NCI-H460 (cell line): ENCODE results near the gene FUT8. TPM values are rescaled to one million over a fixed set of nuclear protein-coding genes. Genes with fewer than 3 reads are reported as not detected.
"Not testable (repeated sequence)": the region's sequence is repeated elsewhere in the genome, so short reads cannot be mapped to it uniquely, and the experiment has no call there.

Experiments used
- DNase-seq: peaks from one replicate; pipeline ENCODE4 v3.0.0-alpha.2; 2016; ENCODE audit warnings: low read depth; ENCODE audit errors: extremely low read depth
- total RNA-seq: library from RNA; depleted of rRNA; stranded (reverse); fragments of >200 nt; shearing (Covaris generic); gene quantifications from 2 replicates; pipeline ENCODE4 v1.2.3, GENCODE V29; 2014

Gene FUT8
- total RNA-seq, 1 experiment from 2014 or later = 17.2 TPM

DNA sequence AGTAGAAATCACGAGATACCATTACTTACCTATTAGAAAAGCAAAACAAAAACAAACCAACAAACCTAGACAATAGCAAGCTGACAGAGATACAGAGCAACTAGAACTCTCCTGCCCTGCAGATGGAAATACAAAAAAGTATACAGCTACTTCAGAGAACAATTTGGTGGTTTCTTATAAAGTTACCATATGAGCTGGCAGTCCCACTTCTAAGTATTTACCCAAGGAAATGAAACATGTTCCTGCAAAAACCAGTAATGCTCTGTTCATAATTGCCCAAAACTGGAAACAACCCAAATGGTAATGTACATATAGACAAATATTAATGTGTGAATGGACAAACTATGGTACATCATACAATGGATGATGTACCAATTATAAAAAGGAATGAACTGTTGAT lies 31.7 kb downstream of the FUT8 start:
- DNase-seq = no peak

DNA sequence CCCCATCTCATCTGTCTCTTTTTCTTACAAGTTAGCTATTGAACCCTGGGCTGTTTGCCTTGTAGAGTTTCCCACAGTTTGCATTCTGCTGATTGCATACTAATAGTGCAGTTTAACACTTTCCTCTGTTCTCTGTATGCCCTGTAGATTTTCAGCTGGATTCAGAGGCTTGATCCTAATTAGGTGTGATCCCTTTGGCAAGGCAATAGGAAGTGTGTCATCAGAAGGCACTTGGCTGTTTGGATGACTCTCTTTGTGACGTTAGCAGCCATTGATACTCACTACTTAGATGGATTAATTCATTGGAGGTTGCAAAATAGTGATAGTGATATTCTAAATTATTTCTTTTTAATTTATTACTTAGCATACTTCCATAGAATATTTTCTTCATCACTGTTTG lies 33.6 kb downstream of the FUT8 start:
- no peak for DNase-seq

DNA sequence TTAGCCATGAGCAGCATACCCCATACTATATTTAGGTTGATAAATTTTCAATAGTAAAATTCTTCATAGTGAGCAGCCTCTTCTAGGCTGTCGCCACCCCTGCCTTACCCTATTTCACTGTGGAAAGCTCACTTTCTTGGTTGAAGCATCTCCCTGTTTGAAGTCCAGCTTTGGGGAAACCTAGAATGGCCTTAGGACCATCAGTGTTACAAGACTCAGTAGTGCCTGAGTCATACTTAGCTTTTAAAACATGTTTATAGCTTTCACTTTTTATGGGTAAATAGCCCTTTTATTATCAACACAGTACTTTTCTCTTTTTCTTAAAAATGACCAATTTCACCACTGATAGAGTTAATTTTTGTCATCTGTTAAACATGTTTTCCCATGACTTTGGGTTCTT lies 37.1 kb downstream of the FUT8 start:
- no peak for DNase-seq

DNA sequence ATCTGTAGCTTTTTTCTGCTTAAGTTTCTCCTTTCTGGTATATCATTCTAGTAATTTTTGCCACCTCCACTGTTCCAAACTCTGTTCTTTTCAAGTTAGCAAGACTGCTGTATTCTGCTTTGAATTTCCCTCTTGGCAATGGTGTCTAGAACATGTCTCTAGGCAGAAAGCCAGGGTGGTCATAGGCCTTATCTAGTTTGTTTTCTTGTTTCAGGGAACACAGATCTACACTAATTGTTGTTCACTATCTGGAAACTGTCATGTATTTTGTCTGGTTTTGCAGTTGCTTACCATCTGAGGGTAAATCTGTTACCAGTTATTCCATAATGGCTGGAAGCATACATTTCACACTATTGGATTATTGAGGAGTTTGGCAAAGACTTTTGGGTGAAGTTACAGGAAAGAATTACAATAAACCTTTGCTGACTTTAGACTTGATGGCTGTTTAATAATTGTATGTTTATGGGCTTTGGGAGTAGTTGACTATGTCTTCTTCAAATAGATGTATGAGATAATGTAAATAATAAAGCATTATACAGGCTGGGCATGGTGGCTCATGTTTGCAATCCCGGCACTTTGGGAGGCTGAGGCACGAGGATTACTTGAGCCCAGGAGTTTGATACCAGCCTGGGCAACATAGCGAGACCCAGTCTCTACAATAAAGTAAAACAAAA lies 41.4 kb downstream of the FUT8 start:
- no peak for DNase-seq

DNA sequence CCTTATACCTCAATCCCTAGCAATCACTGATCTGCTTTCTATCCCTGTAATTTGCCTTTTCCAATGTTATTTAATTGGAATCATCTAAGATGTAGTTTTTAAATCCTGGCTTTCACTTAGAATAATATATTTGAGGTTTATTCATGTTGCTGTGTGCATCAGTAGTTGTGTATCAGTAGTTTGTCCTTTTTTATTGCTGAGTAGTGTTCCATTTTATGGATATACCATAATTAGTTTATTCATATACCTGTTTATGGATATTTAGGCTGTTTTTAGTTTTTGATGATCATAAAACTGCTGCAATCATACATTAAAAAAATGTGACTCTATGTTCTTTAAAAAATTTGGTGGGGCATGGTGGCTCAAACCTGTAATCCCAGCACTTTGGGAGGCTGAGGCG lies 43.7 kb downstream of the FUT8 start:
- DNase-seq = no peak

DNA sequence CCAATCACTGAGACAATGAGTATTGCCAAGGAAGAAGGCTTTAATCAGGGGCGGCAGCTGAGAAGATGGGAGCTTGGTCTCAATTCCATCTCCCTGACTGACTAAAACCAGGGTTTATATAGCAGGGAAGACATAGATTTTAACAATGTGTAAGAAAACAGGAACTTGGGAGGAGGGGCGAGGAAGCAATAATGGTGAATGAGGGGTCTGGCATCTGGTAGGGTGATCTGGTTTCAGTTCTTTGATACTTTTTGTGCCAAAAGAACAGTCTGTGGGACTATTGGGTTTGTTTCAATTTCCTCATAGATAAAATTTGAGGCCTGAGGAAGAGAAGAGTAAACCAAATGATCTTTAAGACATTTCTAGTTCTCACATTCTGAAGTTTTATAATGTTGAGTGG lies 49.2 kb downstream of the FUT8 start:
- no peak for DNase-seq

DNA sequence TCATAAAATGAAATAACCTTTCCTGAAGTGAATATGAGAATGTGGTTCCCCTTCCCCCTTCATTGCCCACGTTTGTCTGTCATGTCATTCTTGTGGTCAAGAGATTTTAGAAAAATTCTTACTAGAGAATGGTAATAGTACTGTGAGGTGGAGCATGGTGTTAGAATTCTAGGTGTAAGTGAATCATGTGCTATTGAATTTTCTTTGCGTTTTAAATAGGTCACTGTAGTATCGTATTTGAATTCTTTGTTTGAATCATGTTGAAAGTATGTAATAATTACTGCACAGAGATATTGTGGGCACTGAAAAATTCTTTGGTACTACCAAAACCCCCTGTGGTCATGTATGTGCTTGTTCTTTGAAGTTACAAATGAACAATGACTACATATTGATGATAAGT lies 49.9 kb downstream of the FUT8 start:
- DNase-seq = no peak

DNA sequence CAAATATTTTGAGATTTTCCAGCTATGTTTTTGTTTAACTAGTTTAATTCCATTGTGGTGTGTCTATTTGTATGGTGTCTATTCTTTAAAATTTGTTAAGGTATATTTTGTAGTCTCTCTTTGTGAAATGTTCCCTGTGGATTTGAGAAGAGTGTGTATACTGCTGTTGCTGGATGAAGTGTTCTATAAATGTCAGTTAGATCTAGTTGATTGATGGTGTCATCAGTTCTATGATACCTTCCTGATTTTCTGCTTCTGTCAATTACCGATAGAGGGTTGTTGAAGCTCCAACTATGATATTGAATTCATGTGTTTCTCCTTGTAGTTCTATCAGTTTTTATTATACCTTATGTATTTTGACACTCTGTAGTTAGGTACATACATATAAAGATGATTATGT lies 53.1 kb downstream of the FUT8 start:
- DNase-seq = no peak

DNA sequence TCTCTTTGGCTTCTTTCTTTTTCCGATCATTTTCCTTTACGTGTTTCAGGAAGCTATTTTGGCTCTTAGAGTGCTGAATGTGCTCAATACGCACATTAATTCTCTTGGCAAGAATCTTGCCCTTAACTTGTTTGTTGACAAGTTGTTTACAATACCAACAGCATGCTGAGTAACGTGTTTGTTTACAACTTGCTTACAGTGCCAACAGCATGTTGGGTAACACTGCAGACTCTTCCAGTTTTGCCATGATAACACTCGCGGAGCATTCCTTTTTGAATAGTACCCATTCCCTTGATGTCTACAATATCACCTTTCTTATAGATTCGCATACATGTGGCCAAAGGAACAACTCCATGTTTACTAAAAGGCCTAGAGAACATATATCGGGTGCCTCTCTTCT lies 55.4 kb downstream of the FUT8 start:
- not testable (repeated sequence) for DNase-seq

DNA sequence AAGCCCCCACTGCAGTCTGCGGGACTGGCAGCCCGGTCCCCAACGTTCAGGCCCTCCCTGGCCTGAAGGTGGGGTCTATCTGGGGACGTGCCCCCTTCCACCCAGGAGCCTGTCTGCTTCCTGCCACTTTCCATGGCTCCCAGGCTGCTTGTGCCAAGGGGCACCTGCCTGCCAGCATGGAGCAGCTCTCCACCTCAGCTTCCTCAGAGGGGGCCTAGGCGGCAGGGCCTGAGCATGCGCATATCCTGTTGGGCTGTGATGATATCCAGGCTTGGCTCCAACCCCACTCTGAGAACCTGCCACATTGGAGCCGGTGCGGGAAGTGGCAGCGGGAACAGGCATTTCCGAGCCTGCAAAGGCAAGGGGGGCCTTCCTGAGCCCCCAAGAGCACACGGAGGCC lies 57.4 kb downstream of the FUT8 start:
- no peak for DNase-seq

DNA sequence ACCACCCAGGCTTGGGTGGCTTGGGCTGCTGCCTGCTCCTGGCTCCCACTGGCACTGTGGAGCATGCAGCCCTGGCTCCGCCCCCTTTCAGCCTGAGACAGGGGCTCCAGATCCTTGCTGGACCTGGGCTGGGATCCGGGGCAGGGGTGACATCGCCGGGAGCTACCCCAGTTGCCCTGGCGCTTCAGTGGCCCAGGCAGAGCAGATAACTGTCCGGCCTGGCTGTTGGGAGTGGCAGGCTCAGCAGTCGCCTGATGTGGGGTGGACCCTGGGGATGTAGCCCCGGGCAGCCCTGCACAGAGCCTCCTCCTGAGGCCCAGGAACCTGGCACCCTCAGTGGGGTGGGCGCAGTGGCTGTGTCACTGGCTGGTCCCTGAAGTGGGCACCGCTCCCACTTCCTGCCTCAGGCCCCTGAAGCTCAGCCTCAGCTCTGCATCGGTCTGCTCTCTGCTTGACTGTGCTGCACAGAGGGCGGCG lies 57.9 kb downstream of the FUT8 start:
- no peak for DNase-seq

DNA sequence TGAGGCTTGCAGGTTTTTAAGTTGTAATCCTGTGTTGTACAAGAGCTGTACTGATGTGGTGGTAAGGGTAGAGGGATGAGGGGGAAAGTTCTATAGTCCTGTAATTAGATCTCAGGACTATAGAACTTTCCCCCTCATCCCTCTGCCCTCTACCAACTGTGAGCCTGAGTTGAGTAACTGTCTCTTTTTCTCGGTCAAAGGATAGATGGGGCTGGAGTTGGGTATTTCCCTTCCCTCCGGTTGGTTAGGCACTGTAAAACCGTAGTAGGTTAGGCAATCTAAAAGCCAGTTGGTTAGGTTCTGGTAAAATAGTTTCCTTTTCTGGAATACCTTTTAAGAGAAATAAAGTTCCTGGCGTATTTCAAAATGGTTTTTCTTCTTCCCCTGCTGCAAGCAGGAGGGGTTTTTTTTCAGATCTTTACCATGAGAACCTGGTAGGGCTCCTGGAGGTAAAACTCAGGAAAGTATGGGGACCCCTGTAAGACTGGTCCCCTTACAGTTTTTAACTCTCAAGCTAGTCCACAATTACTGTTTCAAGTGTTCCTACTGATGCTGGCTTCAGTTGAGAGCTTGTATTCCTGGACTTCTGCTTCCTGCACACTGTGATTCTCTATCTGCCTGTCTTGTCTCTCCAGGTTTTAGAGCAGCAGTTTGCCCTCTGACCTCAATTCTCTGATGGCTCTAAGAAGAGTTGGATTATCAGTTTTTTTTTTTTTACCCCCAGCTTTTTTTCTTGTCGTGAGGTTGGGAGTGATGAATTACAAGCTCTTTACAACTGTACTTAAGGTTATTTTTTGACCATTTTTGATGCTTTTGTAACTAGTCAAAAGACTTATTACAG lies 58.7 kb downstream of the FUT8 start:
- no peak for DNase-seq

DNA sequence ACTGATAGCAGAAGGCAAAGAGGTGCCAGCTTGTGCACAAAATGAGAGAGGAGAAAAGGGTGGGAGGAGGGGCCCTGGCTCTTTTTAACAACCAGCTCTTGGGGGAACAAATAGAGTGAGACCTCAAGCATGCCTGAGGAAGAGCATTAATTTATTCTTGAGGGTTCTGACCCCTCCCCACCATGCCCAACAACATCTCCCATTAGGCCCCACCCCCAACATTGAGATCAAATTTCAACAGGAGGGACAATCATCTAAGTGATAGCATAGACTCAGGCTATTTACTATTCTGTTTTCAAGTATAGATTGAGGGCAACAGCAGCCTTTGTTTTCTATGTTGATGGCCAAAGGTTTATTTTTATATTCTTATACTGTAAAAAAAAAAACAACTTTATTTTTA lies 59.7 kb downstream of the FUT8 start:
- no peak for DNase-seq

DNA sequence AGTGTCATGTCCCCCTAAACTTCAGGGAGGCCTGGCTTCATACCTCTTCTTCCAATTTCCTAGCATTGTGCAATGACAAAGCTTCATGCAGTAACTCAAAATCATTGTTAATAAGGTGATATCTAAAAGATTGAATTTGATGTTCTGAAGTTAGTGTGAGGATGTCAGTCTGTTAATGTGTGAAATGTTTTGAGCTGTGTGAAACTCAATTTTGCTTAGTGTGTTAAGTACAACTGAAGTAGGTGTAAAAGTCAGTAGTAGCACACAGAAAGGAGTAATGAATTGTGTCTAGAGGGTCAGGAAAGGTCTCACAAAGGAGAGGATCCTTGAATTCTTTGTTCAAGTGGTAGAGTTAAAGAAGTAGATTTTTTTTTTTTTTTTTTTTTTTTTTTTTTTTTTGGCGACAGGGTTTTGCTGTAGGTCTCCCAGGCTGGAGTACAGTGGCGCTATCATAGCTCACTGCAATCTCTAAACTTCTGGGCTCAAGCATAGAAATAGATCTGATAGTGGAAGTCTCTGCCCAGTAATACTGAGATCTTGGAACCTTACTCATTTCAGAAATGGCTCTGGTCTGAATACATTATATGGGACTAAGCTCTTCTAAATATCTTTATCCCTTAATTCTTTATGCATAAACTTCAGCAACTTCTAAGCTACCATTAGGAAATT lies 63.9 kb downstream of the FUT8 start:
- DNase-seq = no peak

DNA sequence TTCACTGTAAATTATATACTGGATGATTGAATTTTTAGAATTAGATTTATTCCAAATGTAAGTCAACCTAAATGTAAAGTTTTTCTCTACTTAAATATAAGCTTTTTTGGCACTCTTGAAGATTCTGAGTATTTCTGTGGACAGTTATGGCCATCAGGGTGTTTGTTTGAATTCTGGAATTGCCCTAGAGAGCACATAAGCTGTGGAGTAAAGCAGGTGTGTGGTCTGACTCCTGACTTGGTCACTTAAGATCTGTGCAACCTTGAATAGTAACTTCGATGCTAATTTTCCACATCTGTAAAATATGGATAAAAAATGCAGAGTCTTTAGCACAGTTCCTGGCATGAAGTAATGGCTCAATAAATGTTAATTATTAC lies 64.4 kb downstream of the FUT8 start:
- no peak for DNase-seq

DNA sequence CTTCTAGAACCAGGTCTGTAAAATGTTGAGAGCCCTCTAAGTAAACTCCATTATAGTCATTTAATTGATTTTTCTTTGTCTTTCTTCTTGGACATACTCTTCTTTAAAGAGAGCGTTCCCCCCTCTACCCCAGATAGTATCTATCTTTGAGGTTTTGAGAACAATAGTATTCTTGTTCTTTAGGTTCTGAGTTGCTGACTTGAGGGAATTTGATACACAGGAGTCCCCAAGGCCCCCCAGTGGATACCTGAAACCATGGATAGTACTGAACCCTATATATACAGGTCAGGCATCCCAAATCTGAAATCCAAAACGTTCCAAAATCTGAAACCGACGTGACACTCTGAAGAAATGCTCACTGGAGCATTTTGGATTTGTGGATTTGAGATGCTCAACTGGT lies 65.5 kb downstream of the FUT8 start:
- no peak for DNase-seq

DNA sequence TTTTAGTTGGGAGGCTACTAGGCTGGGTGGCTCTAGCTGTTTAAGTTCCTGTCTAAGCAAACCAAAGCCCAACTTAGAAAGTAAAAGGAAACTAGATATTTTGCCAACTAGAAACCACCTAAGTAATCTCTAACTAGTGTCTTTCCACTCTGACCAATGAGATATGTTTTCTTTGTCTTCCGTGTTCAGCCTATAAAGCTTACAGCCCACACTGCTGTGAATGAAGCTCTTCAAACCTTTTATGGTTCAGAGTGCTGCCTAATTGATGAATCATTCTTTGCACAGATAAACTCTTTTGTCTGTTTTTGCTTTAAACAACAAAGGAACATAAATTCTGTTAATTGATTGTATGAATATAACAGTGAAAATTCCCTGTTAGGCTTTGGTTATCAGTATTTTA lies 66.1 kb downstream of the FUT8 start:
- no peak for DNase-seq

DNA sequence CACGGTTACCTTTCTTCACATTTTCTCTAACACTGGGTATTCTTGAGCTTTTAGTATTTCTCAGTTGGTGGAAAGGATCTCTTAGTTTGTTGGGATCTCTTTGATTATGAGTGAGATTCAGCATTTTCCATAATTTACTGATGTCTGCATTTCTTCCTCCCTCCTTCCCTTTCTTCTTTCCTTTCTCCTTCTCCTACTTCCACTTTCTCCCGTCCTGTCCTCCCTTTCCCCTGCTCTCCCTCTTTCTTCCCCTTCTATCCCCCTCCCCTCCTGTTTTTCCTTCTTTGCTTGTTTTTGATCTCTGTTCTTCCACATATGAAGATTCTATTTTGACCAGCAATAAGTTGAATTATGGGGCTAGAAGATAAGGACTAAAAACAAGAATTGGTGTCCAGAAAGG lies 66.9 kb downstream of the FUT8 start:
- no peak for DNase-seq

DNA sequence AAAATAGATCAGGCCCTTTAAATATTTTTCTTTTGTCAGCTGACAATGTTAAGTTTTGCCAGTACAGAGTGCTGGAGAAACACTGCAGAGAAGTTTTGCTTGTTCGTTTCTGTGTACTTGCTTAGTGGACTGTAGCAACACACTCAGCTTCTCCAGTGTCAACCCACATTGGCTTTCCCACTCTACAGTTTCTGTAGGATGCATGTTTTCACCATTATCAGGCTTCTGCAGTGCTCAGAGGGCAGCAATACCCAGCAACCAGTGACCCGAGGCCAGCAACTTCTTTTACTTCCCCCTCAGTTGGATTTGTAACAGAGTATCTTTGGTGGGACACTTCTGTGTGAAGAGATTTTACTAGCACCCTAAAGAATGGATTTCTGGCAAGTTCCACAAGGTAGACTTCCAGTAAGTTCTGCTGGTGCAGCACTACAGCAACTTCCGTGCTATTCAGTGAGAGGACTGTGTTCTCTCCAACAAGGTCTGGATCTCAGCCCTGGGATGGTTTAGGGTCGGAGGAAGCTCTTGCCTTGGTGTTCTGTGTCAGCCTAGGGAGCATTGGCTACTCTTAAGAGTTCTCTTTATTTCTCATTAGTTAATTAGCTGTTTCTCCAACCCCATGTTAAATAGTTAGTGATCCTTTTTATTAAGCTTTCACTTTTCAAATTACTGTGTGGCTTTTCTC lies 70.4 kb downstream of the FUT8 start:
- DNase-seq = no peak

DNA sequence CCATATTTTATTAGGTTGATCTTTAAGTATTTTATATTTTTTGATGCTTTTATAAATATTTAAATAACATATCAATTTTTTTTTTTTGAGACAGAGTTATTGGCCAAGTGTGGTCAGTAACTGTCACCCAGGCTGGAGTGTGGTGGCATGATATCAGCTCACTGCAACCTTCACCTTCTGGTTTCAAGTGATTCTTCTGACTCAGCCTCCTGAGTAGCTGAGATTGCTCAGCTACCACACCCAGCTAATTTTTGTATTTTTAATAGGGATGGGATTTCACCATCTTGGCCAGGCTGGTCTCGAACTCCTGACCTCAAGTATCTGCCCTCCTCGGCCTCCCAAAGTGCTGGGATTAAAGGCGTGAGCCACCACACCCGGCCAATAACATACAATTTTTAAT lies 71.1 kb downstream of the FUT8 start:
- DNase-seq = no peak

DNA sequence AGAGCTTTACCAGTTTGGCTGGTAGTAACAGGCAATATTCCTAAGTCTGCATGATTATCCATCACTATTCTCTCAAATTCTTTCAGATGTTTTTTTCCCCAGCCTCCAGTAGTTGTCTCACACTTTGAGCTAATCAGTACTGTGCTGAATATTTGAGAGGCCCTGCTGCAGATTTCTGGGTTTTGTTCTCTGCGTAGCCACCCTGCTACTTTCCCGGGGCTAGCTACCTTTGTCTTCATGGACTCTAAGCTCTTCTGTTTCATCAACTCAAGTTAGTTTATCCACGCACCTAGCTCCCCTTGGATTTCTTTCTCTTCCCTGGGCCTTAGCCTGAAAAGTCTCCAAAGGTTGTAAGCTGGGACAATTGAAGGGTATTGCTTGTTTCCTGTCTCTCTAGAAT lies 73.0 kb downstream of the FUT8 start:
- no peak for DNase-seq
